CD4-positive, alpha-beta T cell treated with Interleukin-6 at 100 ng/mL for 8 hours (primary cell): Measurements from ENCODE around the gene CTNNA1.

Source experiments
- DNase-seq: peaks from one replicate; pipeline ENCODE4 v3.0.0-alpha.2; 2020; ENCODE audit warnings: mixed read lengths, low spot score

Gene CTNNA1

GRCh38 chr5:138850865-138851435 lies 97.7 kb downstream of the CTNNA1 start:
- DNase-seq = no peak

- DNase-seq = no peak
Measured at GRCh38 chr5:138853132-138853531, 99.9 kb downstream of the CTNNA1 start.

DNA sequence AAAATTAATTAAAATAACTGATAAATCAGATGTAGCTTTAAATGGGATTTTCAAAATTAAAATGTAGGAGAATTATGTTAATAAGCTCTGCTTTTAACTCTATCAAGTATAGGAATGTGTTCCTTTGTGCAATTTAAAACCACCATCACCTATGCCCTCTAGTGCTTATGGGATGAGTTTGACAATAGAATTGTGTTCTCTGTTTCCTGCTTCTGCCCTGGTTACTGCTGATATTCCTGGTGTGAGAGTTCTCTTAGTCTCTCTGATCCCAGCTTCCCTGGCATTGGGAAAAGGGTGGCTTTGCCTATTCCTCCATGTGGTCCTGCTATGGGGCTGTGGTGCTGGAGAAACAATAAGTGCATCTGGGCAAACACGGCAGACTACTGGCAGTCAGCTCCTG lies 113.8 kb downstream of the CTNNA1 start:
- no peak for DNase-seq

- no peak for DNase-seq
Measured at GRCh38 chr5:138869038-138869437, 115.8 kb downstream of the CTNNA1 start.

DNA sequence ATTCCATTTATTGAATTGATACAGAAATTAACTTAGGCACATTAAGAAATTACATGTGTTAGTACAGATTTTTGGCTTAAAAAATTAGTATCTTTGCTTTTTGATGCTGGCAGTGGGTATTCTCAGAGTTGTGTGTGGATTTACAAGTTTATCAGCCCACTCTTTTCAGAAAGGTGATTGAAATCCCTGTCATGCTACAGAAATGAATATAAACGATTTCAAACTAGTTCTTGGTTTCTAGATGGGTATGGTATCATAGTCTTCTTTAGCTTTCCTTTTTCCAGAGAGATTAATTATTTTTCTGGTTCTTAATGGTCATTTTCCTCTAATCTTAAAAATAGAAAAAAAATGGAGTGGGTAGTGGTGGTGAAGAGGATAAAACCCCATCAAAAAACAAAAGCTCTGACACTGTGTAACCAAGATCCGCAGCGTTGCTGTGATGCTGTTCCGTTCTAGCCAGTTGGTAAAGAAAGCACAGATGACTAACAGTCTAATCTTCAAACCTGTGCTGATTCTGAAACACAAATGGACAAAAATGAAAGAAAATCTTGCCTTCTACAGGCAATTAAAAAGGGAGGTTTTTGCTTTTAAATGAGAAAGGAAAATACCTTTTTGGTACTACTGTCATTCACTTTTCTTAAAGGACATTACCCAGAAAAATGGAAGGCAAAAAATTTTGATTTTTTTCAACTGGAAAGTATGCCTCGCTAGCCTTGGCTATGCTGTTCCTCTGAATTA lies 116.7 kb downstream of the CTNNA1 start:
- DNase-seq = no peak

GRCh38 chr5:138870611-138871010 lies 117.4 kb downstream of the CTNNA1 start:
- no peak for DNase-seq

- no peak for DNase-seq
Measured at GRCh38 chr5:138872841-138873465, 119.7 kb downstream of the CTNNA1 start.

DNA sequence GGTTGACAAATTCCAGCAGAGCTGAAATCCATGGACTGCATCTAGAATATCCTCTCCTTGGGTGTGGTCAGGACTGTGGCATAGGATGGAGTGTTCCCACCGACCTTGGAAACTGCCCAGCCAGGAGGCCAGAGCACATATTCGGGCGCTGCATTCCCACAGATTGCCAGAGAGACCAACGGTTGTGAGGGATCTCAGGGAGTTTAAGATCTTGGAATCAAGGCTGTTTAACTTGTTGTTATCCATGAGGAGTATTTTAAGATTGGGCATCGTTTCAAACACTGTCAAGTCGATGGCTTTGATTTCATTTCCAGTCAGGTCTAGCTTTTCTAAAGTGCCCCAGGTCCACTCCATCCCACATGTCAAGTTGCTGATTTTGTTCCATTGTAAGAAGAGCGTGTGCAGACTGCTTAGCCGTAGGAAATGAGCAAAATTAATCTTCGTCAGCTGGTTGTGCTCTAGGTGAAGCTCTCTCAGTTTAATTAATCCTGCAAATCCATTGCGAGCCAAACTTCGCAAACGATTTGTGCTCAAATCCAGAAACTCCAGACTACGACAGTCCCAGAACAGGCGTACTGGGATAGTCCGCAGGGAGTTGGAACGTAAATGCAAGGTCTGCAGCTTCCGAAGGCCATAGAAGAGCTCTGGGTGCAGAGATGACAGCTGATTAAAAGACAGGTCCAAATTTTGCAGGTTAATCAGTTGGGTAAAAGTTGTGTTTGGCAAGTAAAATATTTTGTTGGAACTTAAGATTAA lies 120.4 kb downstream of the CTNNA1 start:
- DNase-seq = no peak

GRCh38 chr5:138874241-138874640 lies 121.0 kb downstream of the CTNNA1 start:
- DNase-seq = no peak

- no peak for DNase-seq
Measured at GRCh38 chr5:138874771-138875551, 121.7 kb downstream of the CTNNA1 start, which contains the start of gene LRRTM2. TSS of gene LRRTM2 (minus strand) at chr5:138875335. CDS start at chr5:138874911, 424 bp downstream.

- DNase-seq = no peak
Measured at GRCh38 chr5:138875552-138875875, 122.3 kb downstream of the CTNNA1 start.

GRCh38 chr5:138875946-138876345 lies 122.7 kb downstream of the CTNNA1 start:
- no peak for DNase-seq

GRCh38 chr5:138876811-138877210 lies 123.6 kb downstream of the CTNNA1 start:
- DNase-seq = no peak

DNA sequence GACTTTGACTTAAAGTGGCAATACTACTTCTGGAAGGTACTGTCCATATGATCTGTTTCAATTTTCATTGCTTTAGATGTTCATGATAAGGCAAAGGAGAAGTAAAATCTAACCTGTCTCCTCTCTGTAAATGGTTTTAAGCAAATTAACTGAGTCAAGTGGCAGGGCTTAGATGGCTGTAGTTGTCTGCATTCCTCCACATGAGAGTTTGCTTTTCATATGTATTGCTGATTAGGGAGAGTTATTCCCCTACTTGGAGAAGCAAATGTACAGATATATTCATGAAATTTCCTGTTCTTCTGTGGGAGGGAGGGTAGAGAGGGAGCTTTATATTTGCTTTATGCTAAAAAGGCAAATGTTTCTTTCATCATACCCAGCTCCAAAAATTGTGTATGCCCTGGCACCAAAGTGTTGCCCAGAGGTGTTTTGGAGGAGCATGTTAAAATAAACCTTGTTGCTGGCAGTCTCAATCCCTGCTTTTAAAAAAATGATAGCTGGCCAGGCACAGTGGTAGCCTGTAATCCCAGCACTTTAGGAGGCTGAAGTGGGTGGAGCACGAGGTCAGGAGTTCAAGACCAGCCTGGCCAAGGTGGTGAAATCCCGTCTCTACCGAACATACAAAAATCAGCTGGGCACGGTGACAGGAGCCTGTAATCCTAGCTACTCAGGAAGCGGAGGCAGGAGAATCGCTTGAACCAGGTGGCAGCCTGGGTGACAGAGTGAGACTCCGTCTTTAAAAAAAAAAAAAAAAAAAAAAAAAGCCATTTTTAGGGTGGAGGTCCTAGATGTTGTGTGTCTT lies 125.4 kb downstream of the CTNNA1 start:
- no peak for DNase-seq

DNA sequence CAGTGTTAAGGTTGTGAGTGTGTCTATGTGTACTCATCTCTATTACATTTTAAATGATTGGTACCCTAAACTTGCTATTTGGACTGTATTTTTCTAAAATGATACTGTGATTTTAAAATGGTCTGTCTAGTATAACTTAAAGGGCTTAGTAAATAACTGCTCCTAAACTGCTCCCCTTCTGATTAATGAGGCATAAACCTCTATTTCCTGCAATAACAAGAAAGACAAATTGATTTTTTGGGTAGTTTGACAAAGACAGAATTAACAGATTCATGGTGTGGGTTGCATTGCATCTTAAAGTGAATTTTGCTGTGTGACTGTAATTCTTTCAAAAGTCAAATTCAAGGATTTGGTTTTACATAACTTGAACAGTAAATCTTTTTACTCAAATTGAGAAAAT lies 130.0 kb downstream of the CTNNA1 start:
- DNase-seq = no peak

DNA sequence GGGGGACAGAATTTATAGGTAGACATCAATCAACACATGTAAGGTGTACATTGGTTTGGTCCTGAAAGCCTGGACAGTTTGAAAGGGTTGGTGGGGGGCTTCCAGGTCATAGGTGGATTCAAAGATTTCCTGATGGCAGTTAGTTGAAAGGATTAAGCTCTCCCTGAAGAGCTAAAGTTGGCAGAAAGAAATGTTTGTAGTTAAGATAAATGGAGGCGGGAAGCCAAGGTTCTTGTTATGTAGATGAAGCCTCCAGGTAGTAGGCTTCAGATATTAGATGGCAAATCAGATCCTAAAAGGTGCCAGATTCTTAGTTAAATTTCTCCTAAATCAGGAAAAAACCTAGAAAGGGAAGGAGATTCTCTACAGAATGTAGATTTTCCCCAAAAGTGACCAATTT lies 130.9 kb downstream of the CTNNA1 start:
- no peak for DNase-seq

DNA sequence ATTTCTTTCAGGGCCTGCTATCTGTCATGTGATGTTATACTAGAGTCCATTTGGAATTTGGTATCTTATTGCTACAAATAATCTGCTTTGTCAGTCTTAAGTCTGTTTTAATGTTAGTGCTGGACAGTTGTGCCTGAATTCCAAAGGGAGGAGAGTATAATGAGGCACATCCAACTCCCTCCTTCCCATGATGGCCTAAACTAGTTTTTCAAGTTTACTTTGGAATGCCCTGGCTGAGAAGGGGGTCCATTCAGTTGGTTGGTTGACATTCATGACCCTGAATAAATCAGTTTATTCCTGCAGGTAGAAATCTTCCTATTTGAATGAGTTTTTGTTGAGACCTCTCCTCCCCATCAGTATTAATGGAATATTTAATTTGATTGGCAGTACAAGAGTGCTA lies 131.3 kb downstream of the CTNNA1 start:
- no peak for DNase-seq

GRCh38 chr5:138889994-138890393 lies 136.8 kb downstream of the CTNNA1 start:
- no peak for DNase-seq

- DNase-seq = no peak
Measured at GRCh38 chr5:138890644-138891043, 137.4 kb downstream of the CTNNA1 start.

DNA sequence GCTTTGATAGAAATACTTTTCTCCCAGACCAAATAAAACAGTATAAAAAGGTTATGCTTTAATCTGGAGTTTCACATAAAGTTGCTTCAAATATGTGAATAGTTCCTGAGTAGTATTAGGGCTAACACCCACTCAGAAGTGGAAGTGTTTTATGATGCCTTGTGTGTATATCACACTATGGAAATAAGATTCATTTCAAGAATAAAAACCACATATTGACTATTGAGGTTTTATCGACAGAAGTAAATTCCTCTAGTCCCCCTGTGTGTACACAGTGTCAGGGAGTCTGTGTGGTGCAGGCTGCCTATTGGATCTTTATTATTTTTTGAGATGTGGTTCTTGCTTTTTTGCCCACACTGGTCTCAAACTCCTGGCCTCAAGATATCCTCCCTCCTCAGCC lies 142.7 kb downstream of the CTNNA1 start:
- DNase-seq = no peak

GRCh38 chr5:138898299-138898698 lies 145.1 kb downstream of the CTNNA1 start:
- no peak for DNase-seq
